NK-92 (cell line): Measurements from ENCODE around the gene NAT16.
"Not testable (repeated sequence)": the region's sequence is repeated elsewhere in the genome, so short reads cannot be mapped to it uniquely, and the experiment has no call there.

Experiments used
- DNase-seq: peaks from one replicate; lab custom pipeline; 2025; ENCODE audit not compliant: unreplicated experiment; lab: John Stamatoyannopoulos, UW

The NAT16 gene

GRCh38 chr7:101128040-101128834 lies 51.9 kb downstream of the NAT16 start:
- DNase-seq: no peak

DNA sequence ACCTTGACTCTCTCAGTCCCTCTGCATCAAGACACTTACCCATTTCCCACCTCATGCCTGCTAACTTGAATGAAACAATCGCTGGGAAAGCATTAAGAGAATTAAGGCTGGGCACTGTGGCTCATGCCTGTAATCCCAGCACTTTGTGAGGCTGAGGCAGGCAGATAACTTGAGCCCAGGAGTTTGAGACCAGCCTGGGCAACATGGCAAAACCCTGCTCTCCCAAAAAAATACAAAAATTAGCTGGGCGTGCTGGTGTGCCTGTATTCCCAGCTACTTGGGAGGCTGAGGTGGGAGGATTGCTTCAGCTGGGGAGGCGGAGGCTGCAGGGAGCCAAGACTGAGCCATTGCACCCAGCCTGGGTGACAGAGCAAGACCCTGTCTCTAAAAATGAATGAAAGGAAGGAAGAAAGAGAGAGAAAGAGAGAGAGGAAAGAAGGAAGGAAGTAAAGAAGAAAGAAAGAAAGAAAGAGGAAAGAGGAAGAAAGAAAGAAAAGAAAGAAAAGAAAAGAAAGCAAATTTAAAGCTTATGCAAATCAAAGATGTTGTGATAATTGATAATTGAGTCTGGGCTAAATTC lies 52.5 kb downstream of the NAT16 start:
- DNase-seq: no peak

DNA sequence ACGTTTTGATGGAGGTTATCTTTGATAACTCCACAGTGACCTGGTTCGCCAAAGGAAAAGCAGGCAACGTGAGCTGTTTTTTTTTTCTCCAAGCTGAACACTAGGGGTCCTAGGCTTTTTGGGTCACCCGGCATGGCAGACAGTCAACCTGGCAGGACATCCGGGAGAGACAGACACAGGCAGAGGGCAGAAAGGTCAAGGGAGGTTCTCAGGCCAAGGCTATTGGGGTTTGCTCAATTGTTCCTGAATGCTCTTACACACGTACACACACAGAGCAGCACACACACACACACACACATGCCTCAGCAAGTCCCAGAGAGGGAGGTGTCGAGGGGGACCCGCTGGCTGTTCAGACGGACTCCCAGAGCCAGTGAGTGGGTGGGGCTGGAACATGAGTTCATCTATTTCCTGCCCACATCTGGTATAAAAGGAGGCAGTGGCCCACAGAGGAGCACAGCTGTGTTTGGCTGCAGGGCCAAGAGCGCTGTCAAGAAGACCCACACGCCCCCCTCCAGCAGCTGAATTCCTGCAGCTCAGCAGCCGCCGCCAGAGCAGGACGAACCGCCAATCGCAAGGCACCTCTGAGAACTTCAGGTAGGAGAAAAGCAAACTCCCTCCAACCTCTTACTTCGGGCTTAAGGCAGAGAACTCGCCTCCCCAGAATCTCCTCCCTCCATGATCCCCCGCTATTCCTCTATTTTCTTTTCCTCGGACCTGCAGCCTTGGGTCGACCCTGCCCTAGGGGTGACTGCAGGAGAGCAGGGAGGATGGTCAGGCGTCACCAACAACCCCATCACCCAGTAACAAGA lies 53.2 kb downstream of the NAT16 start, which contains the start of gene SERPINE1:
TSS of gene SERPINE1 (plus strand) at position 454 of the 809 bp plus-strand sequence. CDS start 1,290 bp downstream, outside the sequence.
- DNase-seq: no peak

- DNase-seq: no peak
Observed at GRCh38 chr7:101125989-101126650, 54.0 kb downstream of the NAT16 start.

GRCh38 chr7:101124376-101125056 lies 55.6 kb downstream of the NAT16 start:
- no peak for DNase-seq

DNA sequence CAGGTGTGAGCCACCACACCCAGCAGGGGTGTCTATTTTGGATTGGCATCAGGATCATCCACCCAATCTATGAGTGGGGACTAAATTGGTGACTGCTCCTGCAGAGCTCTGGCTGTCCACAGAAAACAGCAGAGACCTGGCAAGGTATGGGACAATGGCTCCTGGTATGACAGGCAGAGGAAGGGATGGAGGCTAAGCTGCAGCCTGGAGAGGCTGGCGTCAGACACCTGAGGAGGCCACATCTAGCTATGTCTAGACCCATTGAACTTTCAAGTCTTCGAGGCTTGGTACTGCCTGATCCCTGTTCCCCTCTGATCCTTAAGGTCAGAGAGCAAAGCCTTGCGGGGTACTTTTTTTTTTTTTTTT lies 56.4 kb downstream of the NAT16 start:
- DNase-seq: no peak

GRCh38 chr7:101122933-101123702 lies 57.0 kb downstream of the NAT16 start:
- DNase-seq: no peak

DNA sequence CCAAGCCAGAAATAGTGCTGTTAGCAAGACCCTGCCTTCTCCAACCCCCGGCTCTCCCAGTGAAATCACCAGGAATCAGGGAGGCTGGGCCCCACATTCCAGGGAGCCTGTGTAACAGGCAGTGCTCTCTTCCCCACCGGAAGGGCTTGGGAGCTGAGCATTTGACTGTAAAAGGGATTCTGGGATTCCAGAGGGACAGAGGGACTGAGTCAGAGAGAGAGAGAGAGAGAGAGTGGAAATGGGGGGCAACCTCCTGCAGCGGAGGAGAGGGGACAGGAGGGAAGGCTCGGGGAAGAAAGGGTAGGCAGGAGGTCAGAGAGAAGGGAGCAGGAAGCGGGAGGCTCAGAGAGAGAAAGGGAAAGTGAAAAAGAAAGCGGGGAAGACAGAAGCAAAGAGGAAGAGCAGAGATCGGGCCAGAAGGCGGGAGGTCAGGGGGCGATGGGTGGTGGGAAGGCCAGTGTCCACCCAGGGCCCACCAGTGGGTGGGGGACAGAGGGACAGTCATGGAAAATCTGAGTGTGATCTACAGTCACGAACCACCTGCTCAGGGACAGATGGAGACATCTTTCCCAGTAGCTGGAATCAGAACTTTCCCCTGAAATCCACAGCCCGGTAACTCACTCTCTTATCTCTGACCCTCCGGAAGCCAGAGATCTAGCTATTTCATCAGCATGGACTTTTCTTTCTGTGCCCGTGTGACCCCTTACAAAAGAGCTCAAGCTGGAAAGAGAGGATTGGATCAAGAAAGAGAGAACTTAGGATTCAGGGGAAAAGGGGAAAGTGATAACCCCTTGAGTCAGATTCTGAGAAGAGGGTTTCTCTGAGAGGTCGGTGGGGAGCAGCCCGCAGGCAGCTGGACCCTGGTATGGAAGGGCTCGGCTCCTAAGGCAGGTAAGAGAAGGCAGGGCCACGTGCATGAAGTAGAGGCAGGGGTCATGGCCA lies 57.8 kb downstream of the NAT16 start:
- no peak for DNase-seq

- DNase-seq: not testable (repeated sequence)
Observed at GRCh38 chr7:101121631-101121990, 58.5 kb downstream of the NAT16 start.
